Natural killer cell (primary cell): ENCODE data around the gene NOSTRIN. TPM values are rescaled to one million over a fixed set of nuclear protein-coding genes. Genes with fewer than 3 reads are reported as not detected.

Experiments used
- ATAC-seq, 3 donors: fragments of 150-1000 bp in 2 of 3; fragments of 200-7000 bp in 1 of 3; cut with Tn5 transposase; 1 replicate in 1 of 3; 2 replicates in 2 of 3; pipeline ENCODE4 v1.10.0; 2021; ENCODE audit warnings: mild to moderate bottlenecking in 2 of 3, moderate library complexity in 2 of 3
- DNase-seq, 2 donors: peaks; one replicate each; pipeline versions ENCODE4 v3.0.0 to v3.0.0-alpha.2; 2013 to 2021; ENCODE audit warnings: mixed read lengths in 1 of 2
- H3K27ac ChIP-seq: one replicate; pipeline ENCODE4 v1.5.1; 2013; ENCODE audit warnings: mild to moderate bottlenecking, low read length
- H3K27me3 ChIP-seq: one replicate; pipeline ENCODE4 v1.6.1; 2013; ENCODE audit warnings: low read length; ENCODE audit not compliant: control insufficient read depth, insufficient read depth
- H3K36me3 ChIP-seq: one replicate; pipeline ENCODE4 v1.6.1; 2013; ENCODE audit warnings: low read length; ENCODE audit not compliant: control insufficient read depth, insufficient read depth
- H3K4me1 ChIP-seq: one replicate; pipeline ENCODE4 v1.6.1; 2013; ENCODE audit warnings: low read length; ENCODE audit not compliant: control insufficient read depth, insufficient read depth
- H3K4me3 ChIP-seq: one replicate; pipeline ENCODE4 v1.5.1; 2013; ENCODE audit warnings: low read length
- H3K9me3 ChIP-seq: one replicate; pipeline ENCODE4 v1.6.1; 2013; ENCODE audit warnings: low read length; ENCODE audit not compliant: control insufficient read depth, insufficient read depth
- H3K27ac Mint-ChIP-seq, 2 donors: one replicate each; pipeline ENCODE4 v1.8.0; 2022; ENCODE audit warnings: mild to moderate bottlenecking in 2 of 2, mixed read lengths in 2 of 2, moderate library complexity in 1 of 2
- H3K27me3 Mint-ChIP-seq, 2 donors: one replicate each; pipeline ENCODE4 v1.8.0; 2022; ENCODE audit warnings: low read depth in 2 of 2, mixed read lengths in 2 of 2
- H3K36me3 Mint-ChIP-seq: one replicate; pipeline ENCODE4 v1.8.0; 2022; ENCODE audit warnings: mixed read lengths
- H3K4me1 Mint-ChIP-seq, 2 donors: one replicate each; pipeline ENCODE4 v1.8.0; 2022; ENCODE audit warnings: mixed read lengths in 2 of 2
- H3K4me3 Mint-ChIP-seq: one replicate; pipeline ENCODE4 v1.8.0; 2022; ENCODE audit warnings: mild to moderate bottlenecking, moderate library complexity, mixed read lengths
- H3K9me3 Mint-ChIP-seq, 2 donors: one replicate each; pipeline ENCODE4 v1.8.0; 2022; ENCODE audit warnings: mixed read lengths in 2 of 2
- WGBS: methylation state at CpG from one replicate; pipeline ENCODE4 v1.1.7; 2013; ENCODE audit warnings: missing lambda C conversion rate; ENCODE audit not compliant: insufficient coverage; 5-methylcytosine and 5-hydroxymethylcytosine counted together
- intact Hi-C: fragments of 100-400 bp; cut with micrococcal nuclease; formaldehyde crosslinking; loops from one replicate; pipeline ENCODE4 v1.14.2; 2022
- total RNA-seq, 4 donors: library from RNA; stranded (reverse); fragments of 120-200 nt in 1 of 4; gene quantifications; one replicate each; pipeline versions ENCODE4 v1.2.3 to v1.2.4, GENCODE V29; 2013 to 2022
- TF ChIP-seq, protein P1 (sequence below): fragments of 200-600 bp; IDR thresholded peaks from one replicate; pipeline ENCODE4 v1.8.0; 2022; ENCODE audit warnings: antibody characterized with exemption

The NOSTRIN gene
- total RNA-seq, 3 donors from 2014 or later (not counting 1 experiment from before 2014, with no cell fraction given): 0.18 TPM; not detected in 2

DNA sequence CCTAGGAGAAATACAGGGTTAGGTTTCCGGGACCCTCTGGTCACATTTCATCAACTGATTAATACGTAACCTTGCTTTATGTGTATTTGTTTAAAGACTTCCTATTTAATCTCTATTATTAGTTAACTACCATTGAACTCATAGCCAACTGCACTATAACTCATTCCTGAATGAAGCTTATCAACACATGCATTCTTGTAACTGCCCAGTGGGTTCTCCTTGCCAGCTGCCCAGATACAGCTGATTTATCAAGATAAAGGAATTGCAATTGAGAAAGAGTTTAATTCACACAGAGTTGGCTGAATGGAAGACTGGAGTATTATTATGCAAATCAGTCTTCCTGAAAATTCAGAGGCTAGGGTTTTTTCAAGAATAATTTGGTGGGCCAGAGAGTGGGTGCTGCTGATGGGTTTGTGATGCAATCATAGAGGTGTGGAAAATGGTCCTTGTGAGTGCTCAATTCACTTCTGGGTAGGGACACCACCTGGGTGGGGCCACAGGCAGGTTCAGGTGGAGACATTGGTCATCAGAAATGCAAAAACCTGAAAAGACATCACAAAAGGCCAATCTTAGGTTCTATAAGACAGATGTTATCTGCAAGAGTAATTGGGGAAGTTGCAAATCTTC, 21.1 kb upstream of the NOSTRIN start:
- Mint-ChIP-seq H3K4me1 (no peaks in the 10 kb centered on the region), H3K27me3 (no peaks in the 10 kb centered on the region), H3K4me3 (no peak overlapping the region), H3K36me3 (no peaks in the 10 kb centered on the region), H3K27ac (no peak overlapping the region), H3K9me3 (no peaks in the 10 kb centered on the region)
- Histone ChIP-seq H3K36me3 (no peaks in the 10 kb centered on the region), H3K4me3 (no peak overlapping the region), H3K4me1 (no peaks in the 10 kb centered on the region), H3K27me3 (no peaks in the 10 kb centered on the region), H3K9me3 (no peaks in the 10 kb centered on the region), H3K27ac (no peak overlapping the region)
- intact Hi-C loops: no loop called here
- no CpG with 5 or more reads among the region's 2 CpGs for WGBS
- ATAC-seq: no peak
- TF ChIP-seq, protein P1, sequence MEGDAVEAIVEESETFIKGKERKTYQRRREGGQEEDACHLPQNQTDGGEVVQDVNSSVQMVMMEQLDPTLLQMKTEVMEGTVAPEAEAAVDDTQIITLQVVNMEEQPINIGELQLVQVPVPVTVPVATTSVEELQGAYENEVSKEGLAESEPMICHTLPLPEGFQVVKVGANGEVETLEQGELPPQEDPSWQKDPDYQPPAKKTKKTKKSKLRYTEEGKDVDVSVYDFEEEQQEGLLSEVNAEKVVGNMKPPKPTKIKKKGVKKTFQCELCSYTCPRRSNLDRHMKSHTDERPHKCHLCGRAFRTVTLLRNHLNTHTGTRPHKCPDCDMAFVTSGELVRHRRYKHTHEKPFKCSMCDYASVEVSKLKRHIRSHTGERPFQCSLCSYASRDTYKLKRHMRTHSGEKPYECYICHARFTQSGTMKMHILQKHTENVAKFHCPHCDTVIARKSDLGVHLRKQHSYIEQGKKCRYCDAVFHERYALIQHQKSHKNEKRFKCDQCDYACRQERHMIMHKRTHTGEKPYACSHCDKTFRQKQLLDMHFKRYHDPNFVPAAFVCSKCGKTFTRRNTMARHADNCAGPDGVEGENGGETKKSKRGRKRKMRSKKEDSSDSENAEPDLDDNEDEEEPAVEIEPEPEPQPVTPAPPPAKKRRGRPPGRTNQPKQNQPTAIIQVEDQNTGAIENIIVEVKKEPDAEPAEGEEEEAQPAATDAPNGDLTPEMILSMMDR: no peak
- no peak for DNase-seq

DNA sequence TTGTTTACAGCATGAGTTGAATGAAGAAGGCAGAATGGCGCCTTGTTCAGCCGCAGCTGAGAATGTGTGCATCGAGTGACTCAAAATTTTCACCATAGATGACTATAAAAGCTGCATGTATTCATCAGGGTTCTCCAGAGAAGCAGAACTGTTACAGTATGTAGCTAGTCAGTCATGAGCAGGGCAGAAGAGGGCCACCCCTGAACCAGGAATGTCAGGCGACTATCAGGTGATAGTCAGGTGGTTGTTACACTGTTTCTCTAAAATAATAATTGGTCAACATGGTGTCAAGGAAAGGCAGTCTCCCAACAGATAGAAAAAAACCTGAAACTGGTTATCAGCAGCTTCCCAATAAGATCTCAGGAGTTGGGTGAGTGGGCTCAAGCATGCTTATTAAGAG, 20.2 kb upstream of the NOSTRIN start:
- Histone ChIP-seq H3K4me3 (no peak overlapping the region), H3K9me3 (no peaks in the 10 kb centered on the region), H3K27ac (no peak overlapping the region), H3K4me1 (no peaks in the 10 kb centered on the region), H3K27me3 (no peaks in the 10 kb centered on the region), H3K36me3 (no peaks in the 10 kb centered on the region)
- Mint-ChIP-seq H3K27ac (no peak overlapping the region), H3K4me1 (no peaks in the 10 kb centered on the region), H3K27me3 (peaks cover 0 to under 1% of the 10 kb centered on the region in 2 donors), H3K9me3 (no peaks in the 10 kb centered on the region), H3K36me3 (no peaks in the 10 kb centered on the region), H3K4me3 (no peak overlapping the region)
- DNase-seq: no peak
- no peak for ATAC-seq
- TF ChIP-seq, protein P1: no peak
- intact Hi-C loops: no loop called here
- 92% methylated on average over 4 of the region's 4 CpGs for WGBS

DNA sequence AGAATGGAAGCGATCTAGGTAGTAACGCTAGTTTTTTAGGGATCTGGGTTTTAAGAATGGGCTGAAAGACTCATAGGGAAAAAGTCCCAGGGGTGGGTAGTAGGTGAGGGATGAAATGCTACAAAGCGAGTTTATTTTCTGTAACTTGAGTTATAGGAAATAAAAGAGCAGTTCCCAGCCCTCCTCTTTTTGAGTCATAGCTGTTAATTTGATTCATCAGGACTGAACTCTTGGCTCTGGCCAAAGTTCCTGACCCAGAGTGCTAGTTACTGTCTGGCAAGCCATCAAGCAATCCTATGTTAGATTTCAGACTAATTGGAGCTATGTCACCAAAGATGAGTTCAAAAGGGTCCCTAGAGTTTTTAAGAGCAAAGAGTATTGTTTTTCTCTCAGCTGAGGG, 17.4 kb upstream of the NOSTRIN start:
- Histone ChIP-seq H3K36me3 (no peaks in the 10 kb centered on the region), H3K4me3 (no peak overlapping the region), H3K4me1 (no peaks in the 10 kb centered on the region), H3K9me3 (no peaks in the 10 kb centered on the region), H3K27me3 (no peaks in the 10 kb centered on the region), H3K27ac (no peak overlapping the region)
- no peaks in the 10 kb centered on the region for H3K36me3 Mint-ChIP-seq
- DNase-seq: no peak
- no peaks in the 10 kb centered on the region for H3K4me1 Mint-ChIP-seq
- no peaks in the 10 kb centered on the region for H3K9me3 Mint-ChIP-seq
- no peak overlapping the region for H3K4me3 Mint-ChIP-seq
- WGBS: 89% methylated on average over 3 of the region's 3 CpGs
- TF ChIP-seq, protein P1: no peak
- H3K27me3 Mint-ChIP-seq: peaks cover 0 to 12% of the 10 kb centered on the region in 2 donors
- ATAC-seq: no peak
- intact Hi-C loops: no loop called here
- H3K27ac Mint-ChIP-seq: no peak overlapping the region
